GM04503 (cell line): Measurements from ENCODE around the gene FNTB.

ENCODE experiments used
- DNase-seq: peaks from one replicate; pipeline ENCODE4 v3.0.0-alpha.2; 2012; ENCODE audit warnings: low read depth

The FNTB gene

DNA sequence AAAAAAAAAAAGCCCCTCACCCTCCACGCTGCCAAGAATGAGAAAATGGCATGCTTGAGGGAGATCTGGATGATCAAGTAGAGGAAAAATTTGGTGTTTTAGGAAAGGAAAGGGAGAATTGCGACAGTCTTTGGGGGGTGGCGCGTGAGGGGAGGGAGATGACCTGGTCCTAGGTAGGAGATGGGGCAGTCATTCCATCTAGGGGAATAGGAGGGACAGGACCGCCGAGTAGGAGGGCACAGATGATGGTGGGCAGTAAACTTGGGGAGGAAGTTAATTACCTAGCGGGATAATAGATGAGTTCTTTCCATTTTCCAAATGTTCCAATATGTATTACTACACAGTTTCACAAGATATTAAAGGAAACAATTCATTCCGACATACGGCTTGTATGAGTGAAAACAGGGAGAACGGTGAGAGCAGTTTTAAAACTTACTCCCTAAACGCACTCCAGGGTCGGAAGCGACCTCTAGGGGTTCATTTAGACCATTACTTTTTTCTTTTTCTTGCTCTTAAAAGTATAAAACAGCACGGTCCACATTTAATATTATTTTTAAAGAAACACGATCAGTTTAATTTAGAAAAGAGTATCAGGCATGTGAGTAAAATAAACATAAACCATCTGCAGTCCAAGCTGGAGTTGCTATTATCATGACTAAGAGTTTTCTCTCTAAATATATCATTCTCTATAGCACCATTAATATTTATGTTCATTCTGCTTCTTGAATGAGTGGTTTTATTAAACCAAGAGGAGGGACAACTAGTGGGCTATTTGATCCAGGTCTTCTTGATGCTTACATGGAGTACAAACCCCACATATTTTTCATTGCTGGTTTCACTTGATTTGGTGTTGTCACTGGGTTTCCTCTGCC, 3.0 kb upstream of the FNTB start:
- no peak for DNase-seq

DNA sequence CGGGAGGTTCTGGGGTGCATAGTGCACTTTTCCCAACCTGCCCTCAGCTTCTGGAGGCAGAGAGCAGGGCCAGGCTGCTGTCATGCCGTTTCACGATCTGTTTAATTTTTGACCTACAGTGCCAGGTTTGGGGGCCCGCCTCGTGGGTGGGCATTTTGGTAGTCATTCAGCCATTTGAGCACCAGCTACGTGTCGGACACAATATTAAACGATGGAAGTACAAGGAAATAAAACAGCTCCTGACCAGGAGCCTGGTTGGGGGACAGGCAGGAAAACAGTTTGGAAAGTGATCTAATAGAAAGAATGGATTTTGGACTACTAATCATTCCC, 708 bp downstream of the FNTB start:
- DNase-seq = no peak

DNA sequence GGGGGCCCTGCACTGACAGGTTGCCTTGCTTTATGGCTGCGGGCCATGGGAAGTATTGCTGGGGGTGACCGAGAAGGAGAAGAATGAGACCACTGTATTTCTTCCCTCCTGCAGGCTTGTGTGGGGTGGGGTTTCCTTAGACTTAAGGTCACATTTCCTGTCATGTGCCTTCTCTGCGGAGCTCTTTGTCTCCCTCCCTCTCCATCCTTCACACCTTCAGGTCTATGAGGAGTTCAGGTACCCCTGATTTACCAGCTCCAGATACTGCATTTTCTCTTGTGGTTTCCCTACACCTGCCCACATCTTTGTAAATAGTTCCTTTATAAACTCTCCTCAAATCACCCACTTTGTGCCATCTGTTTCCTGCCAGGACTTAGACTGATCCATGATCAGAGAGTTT, 3.6 kb downstream of the FNTB start:
- DNase-seq = no peak

DNA sequence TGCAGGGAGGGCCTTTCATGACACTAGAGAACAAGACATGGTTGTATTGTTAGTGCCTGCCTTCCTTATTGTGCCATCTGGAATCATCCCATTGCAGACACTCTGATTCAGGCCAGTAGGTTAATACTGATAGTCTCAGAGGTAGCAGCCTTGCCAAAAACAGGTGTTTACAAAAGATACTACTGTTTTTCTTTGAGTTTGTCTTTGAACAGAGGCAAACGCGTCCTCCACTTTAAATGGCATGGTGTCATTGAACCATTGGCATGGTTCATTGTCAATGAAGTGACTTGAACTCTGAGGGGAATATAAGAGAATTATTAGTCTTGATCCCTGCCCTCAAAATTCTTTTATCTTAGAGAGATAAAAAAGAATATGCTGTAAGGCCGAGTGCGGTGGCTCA, 4.2 kb downstream of the FNTB start:
- DNase-seq = no peak

DNA sequence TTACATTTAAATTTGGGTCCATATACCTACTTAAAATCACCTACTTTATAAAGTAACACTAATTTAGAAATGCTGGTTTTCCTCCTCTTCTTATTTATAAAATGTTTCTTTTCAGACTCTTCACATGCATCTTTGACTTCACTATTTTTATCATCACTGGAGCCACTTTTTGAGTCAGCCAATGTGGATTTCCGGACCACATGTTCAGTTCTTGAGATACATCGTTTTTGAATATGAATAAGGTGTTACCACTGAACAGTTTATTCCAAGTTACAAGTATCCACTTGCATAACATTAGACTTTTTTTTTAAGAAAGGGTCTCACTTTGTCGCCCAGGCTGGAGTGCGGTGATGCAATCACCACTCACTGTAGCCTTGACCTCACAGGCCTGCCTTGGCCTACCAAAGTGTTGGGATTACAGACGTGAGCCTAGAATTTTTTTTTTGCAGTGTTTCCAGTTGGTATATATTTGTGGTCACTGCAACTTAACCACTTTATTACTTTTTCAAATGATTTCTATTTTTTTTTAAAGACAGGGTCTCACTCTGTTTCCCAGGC, 5.7 kb downstream of the FNTB start:
- no peak for DNase-seq

DNA sequence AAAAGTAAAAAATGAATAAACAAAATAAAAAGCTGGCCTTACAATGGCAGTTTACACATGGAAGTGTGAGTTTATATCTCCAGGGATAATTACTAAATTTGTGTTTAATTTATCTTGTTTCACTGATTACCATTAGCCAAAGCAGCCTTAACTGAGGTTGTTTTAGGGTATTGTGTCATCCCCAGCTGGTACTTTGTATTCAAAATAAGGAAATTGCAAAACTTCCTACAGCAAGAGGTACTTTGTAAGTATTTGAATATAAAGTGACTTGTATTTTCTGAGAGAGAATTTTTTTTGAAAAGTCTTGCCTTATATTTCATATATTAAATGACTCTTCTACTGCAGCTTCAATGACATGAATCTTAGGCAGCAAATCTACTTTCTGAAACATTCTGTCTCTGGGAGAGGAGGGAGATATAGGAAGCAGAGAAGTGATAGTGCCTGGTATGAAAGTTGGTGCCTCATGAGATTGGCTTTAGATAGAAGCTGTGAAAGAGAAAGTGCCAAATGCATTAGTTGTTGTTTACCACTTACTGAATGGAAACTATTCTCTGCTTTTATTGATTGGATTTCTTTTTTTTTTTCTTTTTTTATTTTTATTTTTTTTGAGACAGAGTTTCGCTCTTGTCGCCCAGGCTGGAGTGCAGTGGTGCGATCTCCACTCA, 6.7 kb downstream of the FNTB start:
- DNase-seq = no peak

DNA sequence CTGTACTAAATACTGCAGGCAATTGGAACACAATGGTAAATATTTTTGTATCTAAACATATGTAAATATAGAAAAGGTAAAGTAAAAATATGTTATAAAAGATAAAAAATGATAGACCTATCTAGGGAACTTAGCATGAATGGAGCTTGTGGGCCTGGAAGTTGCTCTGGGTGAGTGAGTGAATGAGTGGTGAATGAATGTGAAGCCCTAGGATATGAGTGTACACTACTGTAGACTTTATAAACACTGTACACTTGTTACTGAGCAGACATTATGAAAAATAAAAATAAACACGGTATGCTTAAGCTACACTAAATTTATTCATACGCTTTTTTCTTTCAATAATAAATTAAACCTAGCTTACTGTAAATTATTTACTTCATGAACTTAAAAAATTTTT, 7.8 kb downstream of the FNTB start:
- DNase-seq = no peak

DNA sequence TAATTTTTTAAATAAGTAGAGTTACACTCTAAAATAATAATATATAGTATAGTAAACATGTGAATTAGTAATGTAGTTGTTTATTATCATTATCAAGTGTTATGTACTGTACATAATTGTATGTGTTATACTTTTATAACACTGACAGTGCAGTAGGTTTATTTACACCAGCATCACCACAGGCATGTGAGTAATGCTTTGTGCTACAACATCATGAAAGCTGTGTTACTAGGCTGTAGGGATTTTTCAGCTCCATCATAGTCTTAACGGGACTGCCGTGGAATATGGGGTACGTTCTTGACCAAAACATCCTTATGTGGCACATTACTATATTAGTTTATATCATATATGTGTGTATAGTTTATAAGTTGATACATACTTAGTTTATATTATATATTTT, 8.6 kb downstream of the FNTB start:
- no peak for DNase-seq

DNA sequence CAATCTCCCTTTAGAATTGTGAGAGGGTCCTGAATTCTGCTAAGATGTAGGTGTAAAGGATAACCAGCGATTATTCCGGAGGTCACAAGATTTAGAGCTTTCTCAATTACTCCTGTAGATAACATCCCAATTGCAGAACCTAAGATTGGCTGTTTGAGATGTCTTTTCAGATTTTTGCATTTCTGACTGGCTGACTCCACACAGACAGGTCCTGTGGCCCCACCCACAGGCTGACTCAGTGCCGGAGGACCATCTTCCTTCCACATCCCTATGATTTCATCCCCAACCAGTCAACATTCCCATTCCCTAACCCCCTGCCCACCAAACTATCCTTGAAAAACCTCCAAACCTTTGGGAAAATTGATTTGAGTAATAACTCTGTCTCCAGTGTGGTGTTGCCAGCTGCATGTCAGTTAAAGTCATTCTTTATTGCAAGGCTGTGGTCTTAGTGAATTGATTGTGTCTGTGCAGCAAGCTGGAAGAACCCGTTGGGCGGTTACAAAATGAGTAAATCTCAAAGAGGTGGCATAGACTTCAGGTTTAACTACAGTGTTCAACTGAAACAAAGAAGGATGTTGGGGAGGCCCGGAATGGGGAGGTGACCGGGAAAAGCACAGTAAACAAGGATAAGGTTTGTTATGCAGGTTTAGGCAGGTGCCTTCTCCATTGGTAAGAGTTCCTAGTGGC, 10.6 kb downstream of the FNTB start:
- no peak for DNase-seq

DNA sequence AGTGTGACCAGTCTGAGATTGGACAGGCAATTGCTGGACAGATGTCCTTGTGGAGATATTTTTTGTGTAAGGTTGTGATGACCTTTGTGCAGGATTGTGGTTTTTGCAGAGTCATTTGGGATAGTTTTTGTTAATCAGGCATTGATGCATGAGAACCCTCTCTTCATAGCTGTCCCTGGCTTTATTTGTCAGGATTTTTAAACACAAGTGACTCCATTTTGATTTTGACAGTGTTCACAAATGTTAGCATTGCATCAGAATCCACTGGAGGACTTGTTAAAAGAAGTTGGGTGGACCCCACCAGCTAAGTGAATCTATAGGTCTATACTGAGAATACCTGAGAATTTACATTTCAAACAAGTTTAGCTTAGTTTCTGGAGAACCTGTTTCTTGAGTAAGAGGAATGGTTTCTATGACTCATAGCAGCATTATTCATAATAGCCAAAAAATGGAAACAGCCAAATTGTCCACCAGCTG, 11.8 kb downstream of the FNTB start:
- DNase-seq = no peak

DNA sequence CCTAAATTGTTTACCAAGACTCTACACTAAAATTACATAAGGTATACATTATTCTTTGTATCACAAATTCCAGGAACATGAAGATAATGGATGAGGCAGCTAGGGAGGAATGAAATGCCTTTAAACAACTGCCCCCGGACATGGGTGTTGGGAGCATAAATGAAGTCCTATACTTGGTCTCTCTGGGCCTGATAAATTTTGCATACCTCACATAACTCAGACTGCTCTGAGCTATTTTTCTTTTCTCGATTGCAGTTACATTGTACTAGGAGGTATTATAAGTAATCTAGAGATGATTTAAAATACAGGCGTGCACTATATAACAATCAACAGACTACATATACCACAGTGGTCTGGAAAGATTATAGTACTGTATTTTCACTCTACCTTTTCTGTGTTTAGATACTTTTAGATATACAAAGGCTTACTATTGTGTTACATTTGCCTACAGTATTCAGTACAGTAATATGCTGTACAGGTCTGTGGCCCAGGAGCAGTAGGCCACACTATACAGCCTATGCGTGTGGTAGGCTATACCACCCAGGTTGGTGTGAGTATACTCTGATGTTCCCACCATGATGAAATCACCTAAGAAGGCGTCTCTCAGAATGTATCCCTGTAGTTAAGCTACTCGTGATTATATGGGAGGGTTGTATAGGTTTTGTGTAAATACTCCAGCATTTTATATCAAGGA, 14.3 kb downstream of the FNTB start:
- no peak for DNase-seq

DNA sequence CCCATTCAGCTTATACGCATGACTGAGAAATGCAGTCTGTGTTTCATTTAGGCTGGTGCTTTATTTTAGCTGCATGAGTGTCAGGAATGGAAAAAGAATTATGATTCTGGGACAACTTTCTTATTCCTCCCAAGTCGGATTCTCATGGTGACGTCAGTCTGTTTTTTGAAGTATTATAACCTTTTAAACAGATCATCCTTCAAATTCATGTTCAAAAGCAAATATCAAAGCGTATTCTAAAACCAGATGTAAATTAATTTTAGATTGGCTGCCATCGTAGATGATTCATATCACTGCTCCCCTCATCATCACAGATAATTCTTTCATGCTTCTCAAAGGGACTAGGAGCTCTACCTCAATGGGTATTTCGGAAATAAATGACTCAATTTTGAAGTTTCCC, 15.0 kb downstream of the FNTB start:
- DNase-seq = no peak

DNA sequence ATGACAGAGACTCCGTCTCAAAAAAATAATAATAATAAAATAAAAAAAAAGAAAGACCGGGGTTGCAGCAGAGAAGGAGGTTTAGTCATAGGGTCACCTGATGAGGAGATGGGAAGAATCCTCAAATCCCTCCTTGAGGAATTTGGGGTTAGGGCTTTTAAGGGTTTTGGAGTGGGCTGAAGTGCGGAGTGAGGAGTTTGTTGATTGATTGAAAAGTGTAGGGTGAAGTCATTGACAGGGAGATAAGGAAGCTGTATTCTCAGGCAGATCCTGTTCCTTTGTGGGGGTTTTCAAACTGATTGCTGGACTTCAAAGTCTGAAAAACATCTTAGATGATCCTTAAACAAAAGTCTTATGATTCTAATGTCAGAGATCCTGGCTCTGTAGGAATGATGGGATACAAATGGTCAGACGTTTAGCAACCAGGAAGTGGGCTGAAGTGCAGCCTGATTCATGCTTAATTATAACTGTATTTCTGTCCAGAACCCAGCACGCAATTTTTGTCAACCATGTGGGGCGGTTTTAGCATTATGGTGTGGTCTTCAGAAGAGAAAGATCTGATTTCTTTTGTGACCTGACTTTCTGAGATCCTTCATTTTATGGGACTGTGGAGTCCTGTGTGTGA, 16.0 kb downstream of the FNTB start:
- DNase-seq = peak; percentile 40

DNA sequence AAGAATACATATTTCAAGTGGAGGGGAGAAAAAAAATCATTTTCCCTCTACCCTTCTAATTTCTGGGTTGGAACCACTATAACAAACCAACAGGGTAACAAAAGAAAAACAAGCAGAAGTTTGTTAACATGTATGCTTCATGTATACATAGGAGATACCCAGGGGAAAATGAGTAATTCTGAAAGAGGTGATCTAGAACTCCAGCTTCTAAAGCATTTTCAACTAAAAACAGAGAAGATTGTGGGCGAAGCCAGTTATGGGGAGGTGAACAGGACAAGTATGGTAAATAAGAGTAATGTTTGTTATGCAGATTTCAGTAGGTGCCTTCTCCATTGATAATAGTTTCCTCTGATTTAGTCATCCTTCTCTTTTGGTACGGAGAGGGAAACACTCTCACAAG, 16.7 kb downstream of the FNTB start:
- DNase-seq = no peak

DNA sequence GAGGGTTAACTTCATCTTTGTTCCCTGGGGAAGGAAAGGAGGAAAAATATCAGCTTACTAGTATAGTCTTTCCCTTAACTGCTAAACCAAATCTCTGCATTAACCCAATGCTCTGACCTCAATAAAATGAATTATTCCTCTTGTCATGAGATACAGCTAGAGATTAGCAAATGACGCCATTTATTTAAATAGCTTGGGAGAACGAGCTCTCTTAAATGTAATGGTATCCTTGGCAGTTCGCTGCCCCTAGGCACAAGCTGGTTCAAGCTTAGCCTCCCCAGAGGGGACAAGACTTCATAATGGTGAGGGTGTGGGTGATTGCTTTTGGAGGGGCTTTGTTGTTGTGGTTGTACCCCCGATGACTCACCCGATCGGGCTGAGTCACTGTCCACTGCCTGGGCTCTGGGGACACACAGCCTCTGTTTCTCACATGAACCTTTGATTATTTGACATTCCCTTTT, 19.6 kb downstream of the FNTB start:
- DNase-seq = no peak

DNA sequence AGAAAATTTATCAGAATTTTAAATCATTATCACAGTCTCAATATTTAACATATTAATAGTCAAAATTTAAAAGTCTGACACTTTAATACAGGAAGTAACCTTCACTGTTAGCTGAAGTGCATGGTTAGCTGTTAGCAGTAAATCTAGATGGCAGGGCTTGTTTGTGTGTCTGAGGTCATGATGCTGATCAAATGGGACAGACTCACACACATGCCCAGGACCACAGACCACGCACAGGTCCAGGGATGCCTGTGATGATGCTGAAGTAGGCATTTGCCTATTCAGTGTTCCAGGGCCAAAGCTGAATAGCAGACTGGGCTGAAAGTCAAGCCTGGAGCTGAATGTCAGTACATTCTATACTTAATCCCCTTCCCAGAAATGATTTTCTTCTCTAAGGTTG, 20.5 kb downstream of the FNTB start:
- no peak for DNase-seq

DNA sequence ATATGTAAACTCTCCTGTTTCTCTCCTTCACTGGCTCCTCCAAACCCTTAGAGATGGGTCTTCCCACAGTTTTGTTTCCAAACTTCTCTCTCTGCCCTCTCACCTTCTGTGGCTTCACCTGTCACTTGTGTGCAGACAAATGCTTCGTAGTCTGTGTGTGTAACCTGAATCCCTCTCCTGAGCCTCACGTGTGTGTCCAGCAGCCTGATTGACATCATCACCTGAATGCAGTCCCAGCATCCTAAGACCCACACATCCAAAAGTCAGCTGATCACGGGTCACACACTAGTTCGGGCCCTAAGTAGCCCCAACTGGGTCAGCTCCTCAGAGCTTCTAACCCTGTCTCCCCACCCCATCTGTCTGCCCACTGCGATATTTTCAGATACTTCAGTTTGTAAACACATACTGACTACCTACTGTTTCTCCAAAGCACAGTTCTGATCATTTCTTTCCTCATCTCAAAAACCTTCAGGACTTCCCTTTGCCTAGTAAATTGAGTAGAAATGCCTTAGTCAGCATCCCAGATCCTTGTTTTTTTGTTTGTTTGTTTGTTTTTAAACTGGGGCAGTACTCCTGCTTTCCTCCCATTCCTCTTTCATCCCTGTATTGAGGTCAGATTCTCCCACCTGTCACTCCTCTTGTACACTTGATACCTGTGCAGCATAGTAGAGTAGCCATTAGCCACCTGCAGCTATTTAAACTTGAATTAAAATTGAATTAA, 23.7 kb downstream of the FNTB start:
- no peak for DNase-seq

DNA sequence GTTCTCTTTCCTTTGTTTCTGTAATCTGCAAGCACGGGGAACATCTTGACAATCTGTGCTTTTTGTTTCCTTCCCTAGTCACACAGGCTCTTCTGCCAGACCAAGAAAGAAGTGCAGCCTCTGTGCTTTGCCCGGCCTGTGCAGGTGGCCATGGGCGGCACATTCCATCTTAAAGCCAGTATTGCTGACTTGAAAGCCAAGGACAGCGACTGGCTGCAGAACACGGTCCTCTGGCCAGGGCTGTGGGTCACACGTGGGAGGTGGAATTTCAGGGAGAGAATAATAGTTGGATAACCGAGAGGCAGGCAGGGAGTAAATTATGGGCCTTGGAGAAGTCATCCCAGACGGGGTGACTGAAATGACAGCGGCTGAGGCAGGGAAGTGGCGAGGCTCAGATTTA, 24.8 kb downstream of the FNTB start:
- no peak for DNase-seq

DNA sequence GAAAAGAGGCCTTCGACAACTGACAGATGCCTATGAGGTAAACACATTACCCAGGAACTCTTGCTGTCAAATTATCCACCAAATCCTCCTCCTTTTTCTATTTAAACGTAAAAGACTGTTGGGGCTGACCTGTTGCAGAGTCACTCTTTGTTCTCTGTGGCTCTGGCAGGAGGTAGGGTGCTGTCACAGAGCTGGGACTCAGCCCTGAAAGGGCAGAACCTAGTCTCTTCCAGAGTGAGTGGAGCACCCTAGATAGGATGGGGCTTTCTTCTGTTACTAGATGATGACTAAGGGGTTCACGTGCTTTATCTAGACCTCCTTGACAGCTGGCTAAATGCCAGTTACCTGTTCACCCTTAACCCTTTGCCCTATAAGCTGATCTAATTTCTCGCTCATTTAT, 25.7 kb downstream of the FNTB start:
- no peak for DNase-seq

DNA sequence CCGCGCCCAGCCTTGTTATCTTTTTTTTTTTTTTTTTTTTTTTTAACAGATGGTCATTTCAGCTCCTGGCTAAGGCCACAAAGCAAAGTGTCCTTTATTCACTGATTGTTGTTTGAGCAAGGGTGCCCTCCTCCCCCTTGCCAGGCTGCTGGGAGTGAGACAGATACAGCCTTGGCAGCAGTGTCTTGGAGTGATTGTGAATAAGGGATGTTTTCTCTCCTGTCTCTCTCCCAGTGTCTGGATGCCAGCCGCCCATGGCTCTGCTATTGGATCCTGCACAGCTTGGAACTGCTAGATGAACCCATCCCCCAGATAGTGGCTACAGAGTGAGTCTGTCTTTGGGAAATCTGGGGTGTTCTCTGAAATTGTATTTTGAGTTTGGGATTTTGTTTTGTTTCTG, 28.7 kb downstream of the FNTB start:
- DNase-seq = no peak

DNA sequence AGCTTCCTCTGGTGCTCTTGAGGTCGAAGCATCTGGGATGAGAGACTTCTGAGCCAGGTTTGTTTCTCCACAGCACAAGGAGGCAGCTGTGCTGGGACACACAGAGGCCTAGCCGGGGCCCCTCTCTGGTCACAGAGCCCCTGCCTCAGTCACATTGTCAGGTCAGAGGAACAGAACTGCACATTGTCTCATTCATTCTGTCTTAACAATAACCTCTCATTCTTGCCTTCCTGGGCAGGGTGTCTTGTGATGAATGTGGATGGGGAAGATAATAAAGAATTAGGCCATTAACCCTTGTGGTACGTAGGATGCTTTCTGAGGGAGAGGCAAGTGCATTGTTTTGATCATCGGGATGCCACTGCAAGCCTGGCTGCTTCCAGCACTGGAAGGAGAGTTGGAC, 29.8 kb downstream of the FNTB start:
- no peak for DNase-seq
